WTC11 (cell line): ENCODE results near the gene UBE2J2.

ENCODE experiments used
- CBFB ChIP-seq: sonication (generic); formaldehyde crosslinking; IDR thresholded peaks from 2 replicates; pipeline ENCODE4 v1.8.1; 2022; ENCODE audit warnings: mild to moderate bottlenecking, low read depth, missing genetic modification reagents
- ELF4 ChIP-seq: sonication (generic); formaldehyde crosslinking; IDR thresholded peaks from 2 replicates; pipeline ENCODE4 v1.8.1; 2022; ENCODE audit warnings: low read depth, mild to moderate bottlenecking, moderate library complexity, missing genetic modification reagents
- KAT7 ChIP-seq: sonication (generic); formaldehyde crosslinking; IDR thresholded peaks from 2 replicates; pipeline ENCODE4 v1.8.1; 2023; ENCODE audit warnings: missing genetic modification reagents, mild to moderate bottlenecking, borderline replicate concordance
- RORB ChIP-seq: fragments of 250-450 bp; sonication (Bioruptor Pico); IDR thresholded peaks from 2 replicates; pipeline ENCODE4 v1.9.0; 2021; ENCODE audit warnings: mild to moderate bottlenecking
- TF ChIP-seq, protein P1 (sequence below): fragments of 200-600 bp; IDR thresholded peaks from 2 replicates; pipeline ENCODE4 v1.8.0; 2022; ENCODE audit warnings: antibody characterized with exemption
- TF ChIP-seq, protein P2 (sequence below): sonication (generic); formaldehyde crosslinking; IDR thresholded peaks from 2 replicates; pipeline ENCODE4 v1.8.1; 2023; ENCODE audit warnings: mild to moderate bottlenecking, missing genetic modification reagents
- TF ChIP-seq, protein P3 (sequence below): sonication (generic); formaldehyde crosslinking; IDR thresholded peaks from 2 replicates; pipeline ENCODE4 v1.8.1; 2022; ENCODE audit warnings: low read depth, missing genetic modification reagents, borderline replicate concordance

DNA sequence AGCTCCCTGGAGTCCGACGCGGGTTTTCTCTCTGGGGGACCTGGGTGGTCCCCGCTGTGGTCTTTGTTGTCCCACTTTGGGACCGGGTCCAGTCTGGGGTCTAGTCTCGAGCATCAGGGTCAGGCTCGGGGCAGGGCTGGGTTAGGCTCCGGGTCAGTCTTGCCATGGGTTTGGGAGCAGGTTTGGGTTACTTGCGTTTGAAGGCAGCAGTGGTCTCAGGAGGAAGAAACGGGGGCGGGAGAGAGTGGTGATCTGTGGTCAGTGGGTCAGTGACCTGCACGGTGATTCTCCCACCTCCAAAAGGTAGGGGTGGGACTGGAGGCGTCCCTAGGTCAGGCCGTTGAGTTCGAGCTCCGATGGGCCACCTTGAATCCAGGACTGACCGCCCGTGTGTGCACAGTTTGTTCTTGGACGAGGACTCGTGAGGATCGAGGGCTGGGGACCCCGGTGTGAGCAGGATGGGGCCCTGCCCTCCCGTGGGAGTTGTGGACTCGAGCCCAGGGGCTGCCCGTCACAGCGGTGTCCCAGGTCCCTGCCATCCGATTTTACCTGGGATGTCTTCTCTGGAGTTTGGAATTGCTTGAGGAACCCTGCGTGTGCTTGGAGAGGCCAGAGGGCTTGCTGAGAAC, 39.4 kb downstream of the UBE2J2 start:
- no peak for TF ChIP-seq RORB (CRISPR knock-in tag)
- TF ChIP-seq CBFB (CRISPR knock-in tag), result no peak
- TF ChIP-seq, protein P1, sequence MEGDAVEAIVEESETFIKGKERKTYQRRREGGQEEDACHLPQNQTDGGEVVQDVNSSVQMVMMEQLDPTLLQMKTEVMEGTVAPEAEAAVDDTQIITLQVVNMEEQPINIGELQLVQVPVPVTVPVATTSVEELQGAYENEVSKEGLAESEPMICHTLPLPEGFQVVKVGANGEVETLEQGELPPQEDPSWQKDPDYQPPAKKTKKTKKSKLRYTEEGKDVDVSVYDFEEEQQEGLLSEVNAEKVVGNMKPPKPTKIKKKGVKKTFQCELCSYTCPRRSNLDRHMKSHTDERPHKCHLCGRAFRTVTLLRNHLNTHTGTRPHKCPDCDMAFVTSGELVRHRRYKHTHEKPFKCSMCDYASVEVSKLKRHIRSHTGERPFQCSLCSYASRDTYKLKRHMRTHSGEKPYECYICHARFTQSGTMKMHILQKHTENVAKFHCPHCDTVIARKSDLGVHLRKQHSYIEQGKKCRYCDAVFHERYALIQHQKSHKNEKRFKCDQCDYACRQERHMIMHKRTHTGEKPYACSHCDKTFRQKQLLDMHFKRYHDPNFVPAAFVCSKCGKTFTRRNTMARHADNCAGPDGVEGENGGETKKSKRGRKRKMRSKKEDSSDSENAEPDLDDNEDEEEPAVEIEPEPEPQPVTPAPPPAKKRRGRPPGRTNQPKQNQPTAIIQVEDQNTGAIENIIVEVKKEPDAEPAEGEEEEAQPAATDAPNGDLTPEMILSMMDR, result no peak
- no peak for TF ChIP-seq ELF4
- TF ChIP-seq KAT7, result no peak
- TF ChIP-seq, protein P2, sequence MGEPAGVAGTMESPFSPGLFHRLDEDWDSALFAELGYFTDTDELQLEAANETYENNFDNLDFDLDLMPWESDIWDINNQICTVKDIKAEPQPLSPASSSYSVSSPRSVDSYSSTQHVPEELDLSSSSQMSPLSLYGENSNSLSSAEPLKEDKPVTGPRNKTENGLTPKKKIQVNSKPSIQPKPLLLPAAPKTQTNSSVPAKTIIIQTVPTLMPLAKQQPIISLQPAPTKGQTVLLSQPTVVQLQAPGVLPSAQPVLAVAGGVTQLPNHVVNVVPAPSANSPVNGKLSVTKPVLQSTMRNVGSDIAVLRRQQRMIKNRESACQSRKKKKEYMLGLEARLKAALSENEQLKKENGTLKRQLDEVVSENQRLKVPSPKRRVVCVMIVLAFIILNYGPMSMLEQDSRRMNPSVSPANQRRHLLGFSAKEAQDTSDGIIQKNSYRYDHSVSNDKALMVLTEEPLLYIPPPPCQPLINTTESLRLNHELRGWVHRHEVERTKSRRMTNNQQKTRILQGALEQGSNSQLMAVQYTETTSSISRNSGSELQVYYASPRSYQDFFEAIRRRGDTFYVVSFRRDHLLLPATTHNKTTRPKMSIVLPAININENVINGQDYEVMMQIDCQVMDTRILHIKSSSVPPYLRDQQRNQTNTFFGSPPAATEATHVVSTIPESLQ (CRISPR knock-in tag), result no peak
- TF ChIP-seq, protein P3, sequence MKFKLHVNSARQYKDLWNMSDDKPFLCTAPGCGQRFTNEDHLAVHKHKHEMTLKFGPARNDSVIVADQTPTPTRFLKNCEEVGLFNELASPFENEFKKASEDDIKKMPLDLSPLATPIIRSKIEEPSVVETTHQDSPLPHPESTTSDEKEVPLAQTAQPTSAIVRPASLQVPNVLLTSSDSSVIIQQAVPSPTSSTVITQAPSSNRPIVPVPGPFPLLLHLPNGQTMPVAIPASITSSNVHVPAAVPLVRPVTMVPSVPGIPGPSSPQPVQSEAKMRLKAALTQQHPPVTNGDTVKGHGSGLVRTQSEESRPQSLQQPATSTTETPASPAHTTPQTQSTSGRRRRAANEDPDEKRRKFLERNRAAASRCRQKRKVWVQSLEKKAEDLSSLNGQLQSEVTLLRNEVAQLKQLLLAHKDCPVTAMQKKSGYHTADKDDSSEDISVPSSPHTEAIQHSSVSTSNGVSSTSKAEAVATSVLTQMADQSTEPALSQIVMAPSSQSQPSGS (CRISPR knock-in tag), result no peak
